Heart left ventricle (tissue), 16 donors: Measurements from ENCODE around the gene CCDC190. TPM values are rescaled to one million over a fixed set of nuclear protein-coding genes. Genes with fewer than 3 reads are reported as not detected.

Experiments
- ATAC-seq, 4 donors: fragments of 200-7000 bp; cut with Tn5 transposase; one replicate each; pipeline ENCODE4 v1.9.1; 2020 to 2022; ENCODE audit warnings: moderate library complexity in 4 of 4, mild to moderate bottlenecking in 3 of 4, moderate number of reproducible peaks in 1 of 4
- DNase-seq, 5 donors: peaks; one replicate each; pipeline ENCODE4 v3.0.0-alpha.2; 2020
- H3K27ac ChIP-seq, 12 donors: fragments of 200-600 bp; sonication (generic) in 4 of 12; one replicate each; pipeline versions ENCODE4 v1.5.0 to v1.8.0; 2016 to 2022; ENCODE audit warnings: mild to moderate bottlenecking in 2 of 12
- H3K27me3 ChIP-seq, 9 donors: fragments of 200-600 bp; sonication (generic) in 2 of 9; one replicate each; pipeline versions ENCODE4 v1.5.1 to v1.8.0; 2016 to 2022; ENCODE audit warnings: mild to moderate bottlenecking in 3 of 9
- H3K36me3 ChIP-seq, 9 donors: fragments of 200-600 bp; sonication (generic) in 2 of 9; one replicate each; pipeline versions ENCODE4 v1.5.0 to v1.8.0; 2018 to 2022; ENCODE audit warnings: mild to moderate bottlenecking in 2 of 9
- H3K4me1 ChIP-seq, 12 donors: fragments of 200-600 bp; sonication (generic) in 4 of 12; one replicate each; pipeline versions ENCODE4 v1.5.0 to v1.8.0; 2016 to 2022; ENCODE audit warnings: mild to moderate bottlenecking in 3 of 12
- H3K4me3 ChIP-seq, 12 donors: fragments of 200-600 bp; sonication (generic) in 4 of 12; one replicate each; pipeline versions ENCODE4 v1.5.0 to v1.8.0; 2017 to 2022; ENCODE audit warnings: mild to moderate bottlenecking in 9 of 12, moderate library complexity in 4 of 12
- H3K9me3 ChIP-seq, 12 donors: fragments of 200-600 bp; sonication (generic) in 4 of 12; one replicate each; pipeline versions ENCODE4 v1.5.0 to v1.8.0; 2016 to 2022; ENCODE audit warnings: mild to moderate bottlenecking in 1 of 12
- POLR2A ChIP-seq, 2 donors: fragments of 450-650 bp; IDR thresholded peaks; one replicate each; pipeline ENCODE4 v1.6.1; 2017; ENCODE audit warnings: antibody characterized with exemption in 2 of 2, mild to moderate bottlenecking in 2 of 2, moderate library complexity in 2 of 2
- WGBS, 4 donors: extraction: QIAGEN DNeasy Blood & Tissue Kit in 2 of 4; methylation state at CpG; one replicate each; pipeline versions ENCODE4 v1.1.5 to v1.1.7; 2013 to 2018; 5-methylcytosine and 5-hydroxymethylcytosine counted together
- intact Hi-C, 10 donors: fragments of 100-400 bp; cut with DNase I; formaldehyde crosslinking; loops; one replicate each; pipeline versions ENCODE4 v1.11.1 to v1.14.2; 2022
- polyA plus RNA-seq, 2 donors: library from polyadenylated mRNA; stranded (reverse); fragments of 200-250 nt; gene quantifications; one replicate each; pipeline ENCODE4 v1.2.3, GENCODE V29; 2013
- total RNA-seq, 9 donors: library from RNA; depleted of rRNA in 2 of 9; stranded (reverse); fragments of >200 nt in 2 of 9; fragmentation: NEBNext Ultra II Directional in 3 of 9; extraction: Animal tissue kit (Norgen Biotek cat#: 25700) in 3 of 9; gene quantifications; one replicate each; pipeline versions ENCODE4 v1.1.0 to v1.2.4, GENCODE V29; 2016 to 2023
- TF ChIP-seq, protein P1 (sequence below), 12 donors: fragments of 200-600 bp; sonication (generic) in 4 of 12; IDR thresholded peaks; one replicate each; pipeline versions ENCODE4 v1.5.0 to v1.8.0; 2018 to 2022; ENCODE audit warnings: antibody characterized with exemption in 12 of 12, mild to moderate bottlenecking in 5 of 12
- donor health status: ischemic (EF 13 %, LVEDD 7.1; RV severe dilation, severe dysfunction).
- donor health status: healthy with polysubstance abuse.
- donor health status: DM: no; HTN: yes; CAD: no.
- donor health status: DM: no; HTN: no; CAD: no.
- donor health status: ischemic (EF 25% LVEDD 6.9; RV normal size, moderate dysfunction).
- donor health status: ischemic (EF 25% LVEDD 5.7; RV mildly dilated, moderate dysfunction).
- donor health status: healthy.
- donor health status: DM: yes; HTN: yes; CAD: no.
- donor health status: ischemic (EF 35%, LVEDD 5.7; RV mildly dilated, moderate dysfunction).
- donor health status: nonischemic (EF 11% LVEDD 7.7; RV severe dilation, severe dysfunction).
- donor health status: DM: yes; HTN: yes; CAD: no.
- donor health status: PGD.
- donor health status: ischemic (EF 29% LVEDD 5.4; RV normal size, mild dysfunction).
- donor health status: nonischemic (EF 23%, LVEDD 6.1; RV moderate dilation, normal function).

The CCDC190 gene
- total and polyA plus RNA-seq, 11 donors: 0.06 to 1.2 (median 0.32) TPM; not detected in 3

DNA sequence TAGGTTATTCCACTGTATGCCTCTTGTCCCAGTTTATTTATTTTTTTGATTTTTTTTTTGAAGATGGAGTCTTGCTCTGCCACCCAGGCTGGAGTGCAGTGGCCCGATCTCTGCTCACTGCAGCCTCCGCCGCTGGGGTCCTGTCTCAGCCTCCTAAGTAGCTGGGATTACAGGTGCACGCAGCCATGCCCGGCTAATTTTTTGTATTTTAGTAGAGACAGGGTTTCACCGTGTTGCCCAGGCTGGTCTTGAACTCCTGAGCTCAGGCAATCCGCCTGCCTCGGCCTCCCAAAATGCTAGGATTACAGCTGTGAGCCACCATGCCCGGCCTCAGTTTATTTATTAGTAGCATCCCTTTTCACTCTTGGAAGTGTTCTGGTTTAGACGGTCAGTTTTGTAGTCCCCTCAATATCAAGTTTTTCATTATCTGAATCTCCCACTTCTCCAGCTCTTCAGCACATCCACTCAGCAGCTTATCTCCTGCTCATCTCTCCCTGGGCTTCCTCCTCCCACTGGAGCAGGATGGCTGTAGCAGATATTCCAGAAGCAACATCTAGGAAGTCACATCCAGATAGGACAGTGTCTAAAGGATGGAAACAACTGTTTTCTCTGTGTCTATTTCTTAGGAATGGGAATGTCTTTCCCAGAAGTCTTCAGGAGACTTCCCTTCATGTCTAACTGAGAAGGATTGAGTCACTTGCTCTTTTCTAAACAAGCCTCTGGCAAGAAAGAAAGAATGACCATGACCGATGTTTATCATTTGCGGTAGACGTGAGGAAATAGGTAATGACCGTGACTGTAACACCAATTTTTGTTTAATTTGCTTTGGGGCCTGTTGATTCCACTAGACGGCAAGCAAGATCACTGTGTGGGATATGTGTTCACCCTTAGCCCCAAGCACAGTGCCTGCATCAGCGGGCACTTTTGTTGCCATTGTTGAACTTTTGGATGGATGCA lies 14.4 kb downstream of the CCDC190 start:
- H3K9me3 ChIP-seq: no peaks in the 10 kb centered on the region
- 85 to 89% (median 87%) methylated on average over 16 of the region's 16 CpGs for WGBS, 4 donors
- no peaks in the 10 kb centered on the region for H3K36me3 ChIP-seq
- DNase-seq (no peak), ATAC-seq (no peak)
- H3K27me3 ChIP-seq: no peaks in the 10 kb centered on the region
- intact Hi-C loops: no loop called here
- no peak overlapping the region for H3K4me3 ChIP-seq
- TF ChIP-seq POLR2A (IDR thresholded peaks at IDR 0.05): no peak
- TF ChIP-seq, protein P1, sequence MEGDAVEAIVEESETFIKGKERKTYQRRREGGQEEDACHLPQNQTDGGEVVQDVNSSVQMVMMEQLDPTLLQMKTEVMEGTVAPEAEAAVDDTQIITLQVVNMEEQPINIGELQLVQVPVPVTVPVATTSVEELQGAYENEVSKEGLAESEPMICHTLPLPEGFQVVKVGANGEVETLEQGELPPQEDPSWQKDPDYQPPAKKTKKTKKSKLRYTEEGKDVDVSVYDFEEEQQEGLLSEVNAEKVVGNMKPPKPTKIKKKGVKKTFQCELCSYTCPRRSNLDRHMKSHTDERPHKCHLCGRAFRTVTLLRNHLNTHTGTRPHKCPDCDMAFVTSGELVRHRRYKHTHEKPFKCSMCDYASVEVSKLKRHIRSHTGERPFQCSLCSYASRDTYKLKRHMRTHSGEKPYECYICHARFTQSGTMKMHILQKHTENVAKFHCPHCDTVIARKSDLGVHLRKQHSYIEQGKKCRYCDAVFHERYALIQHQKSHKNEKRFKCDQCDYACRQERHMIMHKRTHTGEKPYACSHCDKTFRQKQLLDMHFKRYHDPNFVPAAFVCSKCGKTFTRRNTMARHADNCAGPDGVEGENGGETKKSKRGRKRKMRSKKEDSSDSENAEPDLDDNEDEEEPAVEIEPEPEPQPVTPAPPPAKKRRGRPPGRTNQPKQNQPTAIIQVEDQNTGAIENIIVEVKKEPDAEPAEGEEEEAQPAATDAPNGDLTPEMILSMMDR (IDR thresholded peaks at IDR 0.05): no peak
- H3K27ac ChIP-seq: no peak overlapping the region
- no peaks in the 10 kb centered on the region for H3K4me1 ChIP-seq

DNA sequence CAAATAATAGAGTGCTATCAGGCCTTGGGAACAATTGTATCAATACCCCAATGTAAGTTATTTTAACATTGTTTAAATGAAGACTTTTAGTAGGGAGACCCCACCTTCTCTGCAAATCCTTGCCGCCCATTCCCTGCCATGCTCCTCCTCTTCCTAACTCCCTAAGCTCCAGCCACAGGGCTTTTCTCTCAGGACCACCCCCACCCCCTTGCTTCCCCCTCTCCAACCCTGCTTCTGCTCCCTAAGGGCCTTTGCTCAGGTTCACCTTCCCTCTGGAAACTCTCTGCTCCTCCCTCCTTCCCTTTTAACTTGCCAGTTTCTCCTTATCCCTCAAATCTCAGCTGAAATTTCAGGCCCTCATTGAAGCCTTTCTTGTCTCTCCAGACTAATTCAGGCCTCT lies 16.8 kb downstream of the CCDC190 start:
- WGBS, 4 donors: 62 to 88% (median 75%) methylated on average over 1 of the region's 1 CpG
- H3K4me1 ChIP-seq: no peaks in the 10 kb centered on the region
- H3K27ac ChIP-seq: no peak overlapping the region
- ATAC-seq (no peak), DNase-seq (no peak)
- intact Hi-C loops: no loop called here
- H3K9me3 ChIP-seq: peaks cover 0 to 7% (median 1%) of the 10 kb centered on the region in 12 donors
- H3K36me3 ChIP-seq: no peaks in the 10 kb centered on the region
- H3K4me3 ChIP-seq: no peak overlapping the region
- H3K27me3 ChIP-seq: no peaks in the 10 kb centered on the region
- no peak for TF ChIP-seq POLR2A (IDR thresholded peaks at IDR 0.05)
- TF ChIP-seq, protein P1 (IDR thresholded peaks at IDR 0.05): no peak

DNA sequence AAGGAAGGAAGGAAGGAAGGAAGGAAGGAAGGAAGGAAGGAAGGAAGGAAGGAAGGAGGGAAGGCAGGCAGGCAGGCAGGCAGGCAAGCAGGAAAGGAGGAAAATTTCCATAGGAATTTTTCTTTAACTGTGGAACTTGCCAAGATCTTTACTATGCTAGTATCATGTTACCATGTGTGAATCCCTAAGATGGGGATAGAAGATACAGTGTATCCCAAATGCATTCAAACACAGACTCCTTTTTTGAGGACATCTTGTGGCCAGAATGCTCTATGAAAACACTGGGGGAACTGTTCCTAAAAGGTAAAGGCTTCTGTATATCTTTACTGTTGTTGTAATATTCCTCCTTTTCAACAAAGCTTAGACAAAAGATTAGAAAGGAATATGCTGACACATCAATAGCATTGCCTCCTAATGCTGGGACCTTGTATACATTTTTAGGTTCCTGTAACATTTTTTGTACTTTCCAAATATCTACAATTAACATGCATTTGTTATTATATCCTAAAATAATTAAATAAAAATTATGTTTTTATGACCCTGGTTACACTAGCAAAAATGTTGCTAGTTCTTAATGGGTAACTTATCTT lies 20.6 kb downstream of the CCDC190 start:
- no peaks in the 10 kb centered on the region for H3K4me1 ChIP-seq
- no peak for DNase-seq
- intact Hi-C loops: no loop called here
- no peak overlapping the region for H3K4me3 ChIP-seq
- H3K27ac ChIP-seq: no peak overlapping the region
- TF ChIP-seq, protein P1 (IDR thresholded peaks at IDR 0.05): no peak
- TF ChIP-seq POLR2A (IDR thresholded peaks at IDR 0.05): no peak
- H3K36me3 ChIP-seq: no peaks in the 10 kb centered on the region
- peaks cover 0 to 19% (median 4%) of the 10 kb centered on the region in 12 donors for H3K9me3 ChIP-seq
- no peak for ATAC-seq
- no peaks in the 10 kb centered on the region for H3K27me3 ChIP-seq

DNA sequence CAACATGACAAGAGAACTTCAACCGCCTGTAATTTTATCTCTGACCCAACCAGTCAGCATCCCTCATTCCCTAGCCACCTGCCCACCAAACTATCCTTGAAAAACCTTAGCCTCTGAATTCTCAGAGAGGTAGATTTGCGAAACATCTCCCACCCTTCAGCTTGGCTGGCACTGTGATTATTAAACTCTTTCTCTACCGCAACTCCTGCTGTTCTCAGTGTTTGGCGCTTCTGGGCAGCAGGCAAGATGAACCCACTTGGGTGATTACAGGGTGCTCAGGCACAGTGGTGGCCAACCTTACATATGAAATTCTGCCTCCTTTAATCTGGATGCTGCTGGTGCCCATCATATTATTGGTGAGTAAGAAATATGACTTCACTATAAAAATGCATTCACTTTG lies 22.1 kb downstream of the CCDC190 start:
- no peaks in the 10 kb centered on the region for H3K4me1 ChIP-seq
- intact Hi-C loops: no loop called here
- no peaks in the 10 kb centered on the region for H3K36me3 ChIP-seq
- 71 to 98% (median 86%) methylated on average over 4 of the region's 4 CpGs for WGBS, 4 donors
- peaks cover 0 to 19% (median 4%) of the 10 kb centered on the region in 12 donors for H3K9me3 ChIP-seq
- no peak overlapping the region for H3K27ac ChIP-seq
- H3K4me3 ChIP-seq: no peak overlapping the region
- no peaks in the 10 kb centered on the region for H3K27me3 ChIP-seq
- DNase-seq (no peak), ATAC-seq (no peak)
- TF ChIP-seq POLR2A (IDR thresholded peaks at IDR 0.05): no peak
- TF ChIP-seq, protein P1 (IDR thresholded peaks at IDR 0.05): no peak
